Lower leg skin (tissue), 4 donors: ENCODE data around the gene ZNF513. TPM values are rescaled to one million over a fixed set of nuclear protein-coding genes. Genes with fewer than 3 reads are reported as not detected.

ENCODE experiments used
- DNase-seq, 2 donors: peaks; one replicate each; pipeline ENCODE4 v3.0.0-alpha.2; 2019; ENCODE audit warnings: low spot score in 2 of 2
- H3K4me3 ChIP-seq: fragments of 200-600 bp; sonication (generic); 2 replicates; pipeline ENCODE4 v1.5.1; 2017; ENCODE audit warnings: mild to moderate bottlenecking, low read depth; ENCODE audit not compliant: poor library complexity, severe bottlenecking
- POLR2A ChIP-seq, 2 donors: fragments of 450-650 bp; IDR thresholded peaks; one replicate each; pipeline ENCODE4 v1.6.1; 2016 to 2017; ENCODE audit warnings: antibody characterized with exemption in 2 of 2, mild to moderate bottlenecking in 1 of 2, moderate library complexity in 1 of 2
- WGBS, 2 donors: methylation state at CpG; one replicate each; pipeline ENCODE4 v1.1.5; 2018; 5-methylcytosine and 5-hydroxymethylcytosine counted together
- intact Hi-C: fragments of 100-400 bp; cut with DNase I; formaldehyde crosslinking; loops from one replicate; pipeline ENCODE4 v1.15.0; 2023; ENCODE audit warnings: low total_unique reads
- total RNA-seq, 4 donors: library from RNA; depleted of rRNA; stranded (reverse); fragments of >200 nt; gene quantifications; one replicate each; pipeline ENCODE4 v1.1.0, GENCODE V29; 2016
- TF ChIP-seq, protein P1 (sequence below), 3 donors: fragments of 450-650 bp; IDR thresholded peaks; one replicate each; pipeline ENCODE4 v1.5.1; 2016; ENCODE audit warnings: antibody characterized with exemption in 3 of 3, mild to moderate bottlenecking in 3 of 3, moderate library complexity in 2 of 3

ZNF513 gene
- total RNA-seq, 4 donors from 2014 or later = 8.3 to 14.9 (median 11.5) TPM

DNA sequence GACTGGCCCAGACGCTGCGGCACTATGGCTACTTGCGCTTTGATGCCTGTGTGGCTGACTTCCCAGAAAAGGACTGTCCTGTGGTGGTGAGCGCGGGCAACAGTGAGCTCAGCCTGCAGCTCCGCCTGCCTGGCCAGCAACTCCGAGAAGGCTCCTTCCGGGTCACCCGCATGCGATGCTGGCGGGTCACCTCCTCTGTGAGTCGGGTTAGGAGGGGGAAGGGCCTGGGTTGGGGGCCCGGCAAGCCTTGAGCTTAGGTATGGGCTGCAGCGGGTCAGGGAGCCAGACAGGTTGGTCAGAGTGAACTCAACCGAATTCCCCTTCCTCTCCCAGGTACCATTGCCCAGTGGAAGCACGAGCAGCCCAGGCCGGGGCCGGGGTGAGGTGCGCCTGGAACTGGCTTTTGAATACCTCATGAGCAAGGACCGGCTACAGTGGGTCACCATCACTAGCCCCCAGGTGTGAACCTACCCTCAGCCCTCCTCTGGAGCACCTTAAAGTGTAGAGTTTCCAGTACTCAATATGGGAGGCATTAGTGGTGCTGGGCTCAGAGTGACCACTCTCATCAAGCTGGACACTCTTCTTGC is 4.9 kb downstream of the ZNF513 start:
- 92 to 95% methylated on average over 17 to 20 of the region's 20 CpGs for WGBS, 2 donors
- TF ChIP-seq, protein P1, sequence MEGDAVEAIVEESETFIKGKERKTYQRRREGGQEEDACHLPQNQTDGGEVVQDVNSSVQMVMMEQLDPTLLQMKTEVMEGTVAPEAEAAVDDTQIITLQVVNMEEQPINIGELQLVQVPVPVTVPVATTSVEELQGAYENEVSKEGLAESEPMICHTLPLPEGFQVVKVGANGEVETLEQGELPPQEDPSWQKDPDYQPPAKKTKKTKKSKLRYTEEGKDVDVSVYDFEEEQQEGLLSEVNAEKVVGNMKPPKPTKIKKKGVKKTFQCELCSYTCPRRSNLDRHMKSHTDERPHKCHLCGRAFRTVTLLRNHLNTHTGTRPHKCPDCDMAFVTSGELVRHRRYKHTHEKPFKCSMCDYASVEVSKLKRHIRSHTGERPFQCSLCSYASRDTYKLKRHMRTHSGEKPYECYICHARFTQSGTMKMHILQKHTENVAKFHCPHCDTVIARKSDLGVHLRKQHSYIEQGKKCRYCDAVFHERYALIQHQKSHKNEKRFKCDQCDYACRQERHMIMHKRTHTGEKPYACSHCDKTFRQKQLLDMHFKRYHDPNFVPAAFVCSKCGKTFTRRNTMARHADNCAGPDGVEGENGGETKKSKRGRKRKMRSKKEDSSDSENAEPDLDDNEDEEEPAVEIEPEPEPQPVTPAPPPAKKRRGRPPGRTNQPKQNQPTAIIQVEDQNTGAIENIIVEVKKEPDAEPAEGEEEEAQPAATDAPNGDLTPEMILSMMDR (IDR thresholded peaks at IDR 0.05) = no peak
- no peak for TF ChIP-seq POLR2A (IDR thresholded peaks at IDR 0.05)
- no peak for DNase-seq
- H3K4me3 ChIP-seq = no peak overlapping the region
- intact Hi-C loops = no loop called here

DNA sequence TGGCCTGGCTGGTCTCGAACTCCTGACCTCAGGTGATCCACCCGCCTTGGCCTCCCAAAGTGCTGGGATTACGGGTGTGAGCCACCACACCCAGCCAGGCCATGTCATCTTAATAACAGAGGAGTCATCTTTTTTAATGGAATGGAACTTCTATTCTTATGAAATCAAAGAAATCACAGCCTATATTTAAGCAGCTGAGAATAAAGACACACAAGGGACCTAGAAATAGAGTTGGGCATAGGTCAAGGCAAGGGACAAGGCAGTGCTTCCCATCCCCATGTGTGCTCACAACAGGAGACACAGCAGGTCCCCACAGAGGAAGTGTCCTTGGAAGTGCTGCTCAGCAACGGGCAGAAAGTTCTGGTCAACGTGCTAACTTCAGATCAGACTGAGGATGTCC is 7.0 kb downstream of the ZNF513 start:
- 83 to 87% methylated on average over 5 of the region's 5 CpGs for WGBS, 2 donors
- intact Hi-C loops = no loop called here
- H3K4me3 ChIP-seq = no peak overlapping the region
- no peak for DNase-seq
- TF ChIP-seq, protein P1 (IDR thresholded peaks at IDR 0.05) = no peak
- TF ChIP-seq POLR2A (IDR thresholded peaks at IDR 0.05) = no peak

DNA sequence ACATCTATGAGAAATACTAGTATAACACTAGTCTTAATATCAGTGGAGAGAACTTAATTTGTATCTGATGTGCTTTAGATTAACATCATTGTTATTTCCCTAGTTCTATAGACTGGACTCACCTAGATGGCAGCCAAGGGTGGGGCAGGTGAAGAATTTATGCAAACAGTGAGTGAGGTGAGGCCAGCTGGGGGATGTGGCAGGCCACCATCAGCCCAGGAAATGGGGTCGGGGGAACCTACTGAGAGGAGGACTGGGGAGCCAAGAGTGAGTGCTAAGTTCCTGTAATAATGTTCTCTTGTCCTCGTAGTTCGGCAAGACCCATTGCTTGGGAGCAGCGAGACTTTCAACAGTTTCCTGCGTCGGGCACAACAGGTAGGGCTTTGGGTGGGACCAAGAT is 7.6 kb downstream of the ZNF513 start:
- 94 to 98% methylated on average over 6 of the region's 6 CpGs for WGBS, 2 donors

DNA sequence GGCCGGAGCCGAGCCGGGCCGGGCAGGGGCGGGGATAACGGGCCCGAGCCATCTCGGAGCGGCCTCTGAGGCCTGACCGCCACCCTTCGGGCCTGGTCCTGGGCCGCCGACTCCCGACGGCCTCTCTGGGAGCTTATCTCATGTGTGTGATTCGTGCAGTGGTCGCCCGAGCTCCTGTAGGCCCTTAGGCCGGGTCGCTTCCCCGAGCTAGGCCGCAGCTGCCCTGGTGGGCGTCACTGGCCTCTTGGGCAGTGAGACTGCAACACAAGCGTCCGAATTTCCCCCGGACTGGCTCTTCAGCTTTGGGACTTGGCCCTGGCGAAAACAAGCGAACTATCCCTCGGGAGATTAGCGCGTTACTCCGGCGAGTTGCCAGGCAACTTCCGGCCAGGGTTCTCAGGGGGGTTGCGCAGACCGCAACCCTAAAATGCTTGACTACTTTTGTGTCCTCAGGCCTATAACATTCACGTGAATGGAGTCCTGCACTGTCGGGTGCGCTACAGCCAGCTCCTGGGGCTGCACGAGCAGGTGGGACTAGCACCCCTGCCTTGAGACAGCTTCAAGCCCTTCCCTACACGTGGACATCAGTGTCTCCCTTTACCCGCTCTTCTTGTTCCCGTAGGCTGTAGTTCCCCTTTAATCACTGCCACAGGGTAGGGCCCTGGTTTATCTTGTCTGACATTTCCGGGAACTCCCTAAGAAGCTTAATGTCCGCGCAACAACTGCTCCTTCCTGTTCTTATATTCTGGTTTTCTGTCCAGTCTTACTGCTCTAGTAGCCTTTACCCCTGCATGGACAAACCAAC is 9.5 kb downstream of the ZNF513 start:
- WGBS, 2 donors = 1% methylated on average over 39 to 40 of the region's 46 CpGs
- intact Hi-C loops = no loop called here
- peak in 1 of 2 donors; percentile 88 for DNase-seq
- TF ChIP-seq, protein P1 (IDR thresholded peaks at IDR 0.05) = no peak
- no peak for TF ChIP-seq POLR2A (IDR thresholded peaks at IDR 0.05)
- peak overlapping the region; percentile 98 for H3K4me3 ChIP-seq

More for the DNA sequence above, 7.6 kb downstream of the ZNF513 start:
- TF ChIP-seq, protein P1 (IDR thresholded peaks at IDR 0.05) = no peak
- TF ChIP-seq POLR2A (IDR thresholded peaks at IDR 0.05) = no peak
- intact Hi-C loops = no loop called here
- H3K4me3 ChIP-seq = no peak overlapping the region
- no peak for DNase-seq

DNA sequence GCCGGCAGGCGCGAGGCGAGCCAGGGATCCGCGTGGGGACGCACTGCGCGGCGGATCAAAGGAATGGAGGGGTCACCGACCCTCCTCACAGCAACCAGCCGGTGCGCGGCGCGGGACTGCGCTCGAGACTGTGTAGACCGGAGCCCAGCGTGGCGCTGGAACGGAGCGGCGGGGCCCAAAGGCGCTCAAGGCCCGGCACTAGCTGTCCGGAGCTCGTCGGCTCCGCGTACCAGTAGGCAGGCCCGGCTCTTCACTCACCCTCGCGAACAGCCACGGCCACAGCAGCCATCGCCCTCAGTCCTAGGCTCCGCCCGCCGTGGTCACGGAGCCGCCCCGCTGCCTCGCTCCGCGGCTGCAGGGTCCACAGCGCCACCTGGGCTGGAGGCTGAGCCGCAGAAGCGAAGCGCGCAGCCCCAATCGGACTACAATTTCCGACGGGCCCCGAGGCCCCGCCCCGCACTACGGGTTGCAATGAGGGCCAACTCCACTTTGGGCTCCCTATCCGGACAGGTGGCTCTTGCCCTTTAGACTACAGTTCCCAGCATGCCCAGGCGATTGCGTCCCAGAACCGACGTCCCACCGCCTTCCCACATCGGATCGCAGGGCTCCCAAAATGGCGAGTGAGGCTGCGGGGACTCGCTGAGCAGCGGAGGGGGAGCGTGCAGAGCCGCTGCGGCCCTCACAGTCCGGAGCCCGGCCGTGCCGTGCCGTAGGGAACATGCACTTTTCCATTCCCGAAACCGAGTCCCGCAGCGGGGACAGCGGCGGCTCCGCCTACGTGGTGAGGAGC is 10.3 kb downstream of the ZNF513 start, which contains the start of the genes EIF2B4 and SNX17:
Gene EIF2B4, minus strand, starts transcription at position 313 of the 790 bp plus-strand sequence. Its CDS starts 24 bp downstream, at position 289.
Gene SNX17, plus strand, starts transcription at position 591 of the 790 bp plus-strand sequence. Its CDS starts 128 bp downstream, at position 719.
- TF ChIP-seq, protein P1 (IDR thresholded peaks at IDR 0.05) = peak in 1 of 3 donors; percentile 31
- TF ChIP-seq POLR2A (IDR thresholded peaks at IDR 0.05) = no peak
- intact Hi-C loops = no loop called here
- 0% methylated on average over 37 to 43 of the region's 85 CpGs for WGBS, 2 donors
- DNase-seq = peak; percentile 99 to 100
- H3K4me3 ChIP-seq = peak within 1 kb of the TSS; percentile 98
